ENCODE data around the gene PRRC1. TPM values are rescaled to one million over a fixed set of nuclear protein-coding genes. Genes with fewer than 3 reads are reported as not detected.

Gene PRRC1
- total RNA-seq, 1 donor, result 91.6 TPM

GRCh38 chr5:127599320-127599719 lies 81.9 kb downstream of the PRRC1 start:
- Histone ChIP-seq H3K79me2 (ENCODE audit: insufficient read depth, low read length) (no peaks in the 10 kb centered on the region), H3K9me3 (ENCODE audit: low read depth, low read length) (no peaks in the 10 kb centered on the region), H3K4me3 (ENCODE audit: insufficient read depth, low read length) (no peak overlapping the region), H3K27me3 (ENCODE audit: insufficient read depth, low read length) (no peaks in the 10 kb centered on the region), H3K4me2 (ENCODE audit: insufficient read depth, low read length) (no peak overlapping the region), H3K36me3 (ENCODE audit: insufficient read depth, low read length) (no peaks in the 10 kb centered on the region), H3K27ac (ENCODE audit: low read depth, low read length) (no peak overlapping the region), H2AFZ (ENCODE audit: low read length) (no peak overlapping the region), H4K20me1 (ENCODE audit: insufficient read depth, low read length) (no peaks in the 10 kb centered on the region), H3K4me1 (ENCODE audit: insufficient read depth, low read length) (no peaks in the 10 kb centered on the region)
- DNase-seq (ENCODE audit: insufficient read length, low spot score, missing footprints), result no peak
- TF ChIP-seq CTCF (IDR thresholded peaks at IDR 0.05; ENCODE audit: extremely low read depth, low read depth, low read length), result no peak

- no peaks in the 10 kb centered on the region for H3K36me3 ChIP-seq (ENCODE audit: insufficient read depth, low read length)
- H3K27me3 ChIP-seq (ENCODE audit: insufficient read depth, low read length), result no peaks in the 10 kb centered on the region
- no peak for TF ChIP-seq CTCF (IDR thresholded peaks at IDR 0.05; ENCODE audit: extremely low read depth, low read depth, low read length)
- H3K79me2 ChIP-seq (ENCODE audit: insufficient read depth, low read length), result no peaks in the 10 kb centered on the region
- no peak overlapping the region for H3K27ac ChIP-seq (ENCODE audit: low read depth, low read length)
- no peak overlapping the region for H2AFZ ChIP-seq (ENCODE audit: low read length)
- H4K20me1 ChIP-seq (ENCODE audit: insufficient read depth, low read length), result no peaks in the 10 kb centered on the region
- no peak for DNase-seq (ENCODE audit: insufficient read length, low spot score, missing footprints)
- no peaks in the 10 kb centered on the region for H3K4me1 ChIP-seq (ENCODE audit: insufficient read depth, low read length)
- H3K4me3 ChIP-seq (ENCODE audit: insufficient read depth, low read length), result no peak overlapping the region
- H3K4me2 ChIP-seq (ENCODE audit: insufficient read depth, low read length), result no peak overlapping the region
- H3K9me3 ChIP-seq (ENCODE audit: low read depth, low read length), result no peaks in the 10 kb centered on the region
Observed at GRCh38 chr5:127599847-127600246, 82.4 kb downstream of the PRRC1 start.

DNA sequence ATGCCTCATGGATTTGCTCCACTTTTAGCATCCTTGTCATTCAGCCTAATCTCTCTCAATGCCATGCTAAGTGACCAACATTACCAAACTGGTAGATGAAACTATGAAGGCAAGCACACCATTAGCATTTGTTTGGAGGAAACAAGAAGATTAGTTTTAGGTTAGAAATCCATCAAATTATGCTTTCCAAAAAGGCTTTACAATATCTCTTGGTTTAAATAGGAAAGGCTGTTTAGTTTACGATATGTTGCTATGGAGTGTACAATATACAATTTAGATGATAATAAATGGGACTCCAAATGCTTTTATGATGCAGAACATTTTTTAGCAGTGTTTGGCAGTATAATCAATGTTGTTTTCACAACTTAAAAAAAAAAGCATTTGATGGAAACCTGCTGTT lies 83.7 kb downstream of the PRRC1 start:
- Histone ChIP-seq H3K79me2 (ENCODE audit: insufficient read depth, low read length) (no peaks in the 10 kb centered on the region), H2AFZ (ENCODE audit: low read length) (no peak overlapping the region), H3K9me3 (ENCODE audit: low read depth, low read length) (no peaks in the 10 kb centered on the region), H3K36me3 (ENCODE audit: insufficient read depth, low read length) (no peaks in the 10 kb centered on the region), H3K4me2 (ENCODE audit: insufficient read depth, low read length) (no peak overlapping the region), H4K20me1 (ENCODE audit: insufficient read depth, low read length) (no peaks in the 10 kb centered on the region), H3K27me3 (ENCODE audit: insufficient read depth, low read length) (no peaks in the 10 kb centered on the region), H3K27ac (ENCODE audit: low read depth, low read length) (no peak overlapping the region), H3K4me1 (ENCODE audit: insufficient read depth, low read length) (no peaks in the 10 kb centered on the region), H3K4me3 (ENCODE audit: insufficient read depth, low read length) (no peak overlapping the region)
- no peak for DNase-seq (ENCODE audit: insufficient read length, low spot score, missing footprints)
- TF ChIP-seq CTCF (IDR thresholded peaks at IDR 0.05; ENCODE audit: extremely low read depth, low read depth, low read length), result no peak

DNA sequence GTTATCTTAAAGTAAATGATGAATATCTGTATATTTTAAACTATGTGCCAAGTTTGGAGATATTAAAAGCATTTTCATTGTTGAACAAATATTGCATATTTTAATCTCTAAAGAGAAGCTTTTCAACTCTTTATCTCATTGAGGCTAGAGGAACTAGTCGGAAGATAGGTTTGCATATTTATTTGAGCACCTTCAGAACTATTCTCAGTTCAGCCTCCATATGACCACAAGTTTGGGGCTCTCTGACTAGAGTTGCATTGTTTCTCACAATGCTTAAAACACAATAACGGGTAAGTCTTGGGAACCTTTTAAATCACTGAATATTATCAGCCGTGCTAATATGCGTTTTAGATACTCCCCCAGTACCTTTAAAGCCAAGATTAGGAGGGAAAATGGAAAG lies 84.2 kb downstream of the PRRC1 start:
- TF ChIP-seq CTCF (IDR thresholded peaks at IDR 0.05; ENCODE audit: extremely low read depth, low read depth, low read length), result no peak
- no peak for DNase-seq (ENCODE audit: insufficient read length, low spot score, missing footprints)
- Histone ChIP-seq H2AFZ (ENCODE audit: low read length) (no peak overlapping the region), H3K36me3 (ENCODE audit: insufficient read depth, low read length) (no peaks in the 10 kb centered on the region), H3K27me3 (ENCODE audit: insufficient read depth, low read length) (no peaks in the 10 kb centered on the region), H3K4me1 (ENCODE audit: insufficient read depth, low read length) (no peaks in the 10 kb centered on the region), H3K79me2 (ENCODE audit: insufficient read depth, low read length) (no peaks in the 10 kb centered on the region), H3K4me3 (ENCODE audit: insufficient read depth, low read length) (no peak overlapping the region), H3K27ac (ENCODE audit: low read depth, low read length) (no peak overlapping the region), H3K4me2 (ENCODE audit: insufficient read depth, low read length) (no peak overlapping the region), H3K9me3 (ENCODE audit: low read depth, low read length) (no peaks in the 10 kb centered on the region), H4K20me1 (ENCODE audit: insufficient read depth, low read length) (no peaks in the 10 kb centered on the region)
